B cell (primary cell): ENCODE measurements around the gene DLX2.

ENCODE experiments used
- CTCF ChIP-seq: fragments of 200-600 bp; IDR thresholded peaks from one replicate; pipeline ENCODE4 v1.8.0; 2022; ENCODE audit warnings: antibody characterized with exemption, mild to moderate bottlenecking
- EZH2 ChIP-seq: IDR thresholded peaks from 2 replicates; pipeline ENCODE4 v1.6.1; 2012; ENCODE audit warnings: borderline replicate concordance, low read depth, mild to moderate bottlenecking, moderate library complexity, low read length; ENCODE audit not compliant: insufficient read depth, poor library complexity, severe bottlenecking

- TF ChIP-seq CTCF (no peak), EZH2 (no peak)
These were observed 5.9 kb upstream of the DLX2 start for GRCh38 chr2:172108587-172108930.
